HL-60 (cell line): ENCODE measurements around the gene RNASEH2C.
"Not testable (repeated sequence)": the region's sequence is repeated elsewhere in the genome, so short reads cannot be mapped to it uniquely, and the experiment has no call there.

Experiments used
- DNase-seq, 2 experiments: peaks; one replicate each; pipeline ENCODE4 v3.0.0-alpha.2; 2010 to 2020; ENCODE audit warnings: low read depth in 1 of 2, low spot score in 1 of 2
- H3K27ac ChIP-seq: fragments of 250-450 bp; sonication (Bioruptor Pico); replicated peaks from 2 replicates; pipeline ENCODE4 v1.5.1; 2020; ENCODE audit warnings: mild to moderate bottlenecking, moderate library complexity
- H3K27me3 ChIP-seq: fragments of 250-450 bp; sonication (Bioruptor Pico); 2 replicates; pipeline ENCODE4 v1.5.1; 2021; ENCODE audit warnings: mild to moderate bottlenecking, moderate library complexity; ENCODE audit not compliant: insufficient read depth, poor library complexity, severe bottlenecking
- H3K4me3 ChIP-seq: replicated peaks from 2 replicates; pipeline ENCODE4 v1.5.1; 2011; ENCODE audit warnings: mild to moderate bottlenecking, control low read depth, low read length; ENCODE audit not compliant: insufficient read depth
- CTCF ChIP-seq: IDR thresholded peaks from one replicate; pipeline ENCODE4 v1.5.1; 2011; ENCODE audit warnings: low read length, control low read depth, inconsistent platforms; ENCODE audit not compliant: insufficient read depth
- GABPA ChIP-seq: IDR thresholded peaks from 2 replicates; pipeline ENCODE4 v1.6.1; 2012; ENCODE audit warnings: low read depth
- POLR2AphosphoS5 ChIP-seq: IDR thresholded peaks from 2 replicates; pipeline ENCODE4 v1.6.1; 2012; ENCODE audit warnings: low read depth
- REST ChIP-seq: IDR thresholded peaks from 2 replicates; pipeline ENCODE4 v1.6.1; 2012; ENCODE audit warnings: low read depth; ENCODE audit not compliant: insufficient replicate concordance
- SPI1 ChIP-seq: IDR thresholded peaks from 2 replicates; pipeline ENCODE4 v1.6.1; 2012; ENCODE audit warnings: low read depth, mild to moderate bottlenecking, borderline replicate concordance

The RNASEH2C gene

GRCh38 chr11:65708451-65708850 is 12.1 kb downstream of the RNASEH2C start:
- no peak for TF ChIP-seq SPI1
- no peak for TF ChIP-seq GABPA
- no peak for TF ChIP-seq POLR2AphosphoS5
- no peak for TF ChIP-seq CTCF
- TF ChIP-seq REST: no peak
- DNase-seq: no peak
- Histone ChIP-seq H3K4me3 (no peak overlapping the region), H3K27ac (no peak overlapping the region), H3K27me3 (no peaks in the 10 kb centered on the region)

- not testable (repeated sequence) for H3K27me3 ChIP-seq, H3K4me3 ChIP-seq, H3K27ac ChIP-seq, DNase-seq
These were observed 13.6 kb downstream of the RNASEH2C start for GRCh38 chr11:65707002-65707401.

- H3K4me3 ChIP-seq, H3K27ac ChIP-seq, H3K27me3 ChIP-seq: not testable (repeated sequence)
- peak in 1 of 2 experiments; percentile 76 for DNase-seq
- TF ChIP-seq CTCF: peak; percentile 13
These were observed 14.3 kb downstream of the RNASEH2C start for GRCh38 chr11:65706303-65706763.

GRCh38 chr11:65703846-65704245 is 16.8 kb downstream of the RNASEH2C start:
- Histone ChIP-seq H3K27ac (no peak overlapping the region), H3K27me3 (no peaks in the 10 kb centered on the region), H3K4me3 (no peak overlapping the region)
- DNase-seq: no peak
- TF ChIP-seq POLR2AphosphoS5 (no peak), SPI1 (no peak), CTCF (no peak), REST (no peak), GABPA (no peak)
